ENCODE results near the gene HPCAL4.

HPCAL4 gene

DNA sequence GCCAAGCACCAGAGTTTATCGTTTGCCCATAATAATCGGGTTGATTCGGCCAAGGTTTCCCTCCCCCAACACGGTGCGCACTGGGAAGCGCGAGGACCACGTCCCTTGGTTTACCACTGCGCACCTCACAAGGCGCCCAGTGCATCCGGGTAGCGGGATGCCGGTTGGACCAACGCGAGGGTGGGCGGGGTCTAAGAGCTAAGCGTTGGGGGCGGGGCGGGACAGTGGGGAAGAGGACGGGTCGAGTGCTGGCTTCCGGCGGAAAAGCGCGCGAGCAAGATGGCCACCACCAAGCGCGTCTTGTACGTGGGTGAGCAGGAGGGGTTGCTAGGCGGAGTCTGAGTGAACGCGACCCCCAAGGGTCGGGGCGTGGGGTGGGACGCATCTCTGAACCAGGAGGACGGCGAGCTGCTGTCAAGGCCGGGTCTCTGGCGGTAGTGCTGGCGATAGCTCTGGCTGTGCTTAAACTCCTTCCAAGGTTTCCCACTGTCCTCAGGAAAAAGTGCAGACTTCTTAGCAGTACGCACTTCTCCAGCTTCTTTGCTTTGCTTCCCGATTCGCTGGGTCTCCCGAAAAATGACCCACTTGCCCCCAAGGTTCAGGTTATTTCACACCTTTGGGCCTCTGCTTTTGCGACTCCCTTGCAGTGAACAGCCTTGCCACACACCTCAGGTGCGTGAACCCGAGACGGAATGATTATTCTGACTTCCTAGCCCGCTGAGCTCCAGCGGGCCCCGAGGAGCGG, 47.6 kb upstream of the HPCAL4 start, which contains the start of gene PPIE (continued):
- TF ChIP-seq, protein P1, sequence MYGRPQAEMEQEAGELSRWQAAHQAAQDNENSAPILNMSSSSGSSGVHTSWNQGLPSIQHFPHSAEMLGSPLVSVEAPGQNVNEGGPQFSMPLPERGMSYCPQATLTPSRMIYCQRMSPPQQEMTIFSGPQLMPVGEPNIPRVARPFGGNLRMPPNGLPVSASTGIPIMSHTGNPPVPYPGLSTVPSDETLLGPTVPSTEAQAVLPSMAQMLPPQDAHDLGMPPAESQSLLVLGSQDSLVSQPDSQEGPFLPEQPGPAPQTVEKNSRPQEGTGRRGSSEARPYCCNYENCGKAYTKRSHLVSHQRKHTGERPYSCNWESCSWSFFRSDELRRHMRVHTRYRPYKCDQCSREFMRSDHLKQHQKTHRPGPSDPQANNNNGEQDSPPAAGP (tag by site-specific recombination; IDR thresholded peaks at IDR 0.05): peak; percentile 63; the same call in 1 of the 2 replicates
- TF ChIP-seq, protein P2, sequence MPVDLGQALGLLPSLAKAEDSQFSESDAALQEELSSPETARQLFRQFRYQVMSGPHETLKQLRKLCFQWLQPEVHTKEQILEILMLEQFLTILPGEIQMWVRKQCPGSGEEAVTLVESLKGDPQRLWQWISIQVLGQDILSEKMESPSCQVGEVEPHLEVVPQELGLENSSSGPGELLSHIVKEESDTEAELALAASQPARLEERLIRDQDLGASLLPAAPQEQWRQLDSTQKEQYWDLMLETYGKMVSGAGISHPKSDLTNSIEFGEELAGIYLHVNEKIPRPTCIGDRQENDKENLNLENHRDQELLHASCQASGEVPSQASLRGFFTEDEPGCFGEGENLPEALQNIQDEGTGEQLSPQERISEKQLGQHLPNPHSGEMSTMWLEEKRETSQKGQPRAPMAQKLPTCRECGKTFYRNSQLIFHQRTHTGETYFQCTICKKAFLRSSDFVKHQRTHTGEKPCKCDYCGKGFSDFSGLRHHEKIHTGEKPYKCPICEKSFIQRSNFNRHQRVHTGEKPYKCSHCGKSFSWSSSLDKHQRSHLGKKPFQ (tag by site-specific recombination; IDR thresholded peaks at IDR 0.05): no peak
- TF ChIP-seq, protein P3, sequence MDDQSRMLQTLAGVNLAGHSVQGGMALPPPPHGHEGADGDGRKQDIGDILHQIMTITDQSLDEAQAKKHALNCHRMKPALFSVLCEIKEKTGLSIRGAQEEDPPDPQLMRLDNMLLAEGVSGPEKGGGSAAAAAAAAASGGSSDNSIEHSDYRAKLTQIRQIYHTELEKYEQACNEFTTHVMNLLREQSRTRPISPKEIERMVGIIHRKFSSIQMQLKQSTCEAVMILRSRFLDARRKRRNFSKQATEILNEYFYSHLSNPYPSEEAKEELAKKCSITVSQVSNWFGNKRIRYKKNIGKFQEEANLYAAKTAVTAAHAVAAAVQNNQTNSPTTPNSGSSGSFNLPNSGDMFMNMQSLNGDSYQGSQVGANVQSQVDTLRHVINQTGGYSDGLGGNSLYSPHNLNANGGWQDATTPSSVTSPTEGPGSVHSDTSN (CRISPR knock-in tag; IDR thresholded peaks at IDR 0.05): no peak
- TF ChIP-seq, protein P4, sequence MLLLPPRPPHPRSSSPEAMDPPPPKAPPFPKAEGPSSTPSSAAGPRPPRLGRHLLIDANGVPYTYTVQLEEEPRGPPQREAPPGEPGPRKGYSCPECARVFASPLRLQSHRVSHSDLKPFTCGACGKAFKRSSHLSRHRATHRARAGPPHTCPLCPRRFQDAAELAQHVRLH (tag by site-specific recombination; IDR thresholded peaks at IDR 0.05): peak; percentile 34; the same call in 1 of the 2 replicates
- TF ChIP-seq ZIC2 (tag by site-specific recombination; IDR thresholded peaks at IDR 0.05) (0 out of 2 replicates have a peak, but pooled peaks have one; percentile 26), ZNF37A (tag by site-specific recombination; IDR thresholded peaks at IDR 0.05) (no peak), SP2 (tag by site-specific recombination; IDR thresholded peaks at IDR 0.05) (peak; percentile 91), YY2 (tag by site-specific recombination; IDR thresholded peaks at IDR 0.05) (peak; percentile 81), KLF8 (tag by site-specific recombination; IDR thresholded peaks at IDR 0.05) (0 out of 2 replicates have a peak, but pooled peaks have one; percentile 31), ZNF623 (tag by site-specific recombination; IDR thresholded peaks at IDR 0.05) (no peak), WT1 (tag by site-specific recombination; IDR thresholded peaks at IDR 0.05) (no peak), KLF10 (tag by site-specific recombination; IDR thresholded peaks at IDR 0.05) (no peak), ZBTB48 (tag by site-specific recombination; IDR thresholded peaks at IDR 0.05) (no peak), ZFHX2 (tag by site-specific recombination; conservative IDR thresholded peaks at IDR 0.05) (peak; percentile 81), ZNF837 (tag by site-specific recombination; IDR thresholded peaks at IDR 0.05) (no peak), ZNF776 (tag by site-specific recombination; IDR thresholded peaks at IDR 0.05; ENCODE audit: borderline replicate concordance) (no peak), ZNF239 (tag by site-specific recombination; IDR thresholded peaks at IDR 0.05) (no peak), ZBTB7A (tag by site-specific recombination; IDR thresholded peaks at IDR 0.05; ENCODE audit: low read depth) (0 out of 2 replicates have a peak, but pooled peaks have one; percentile 54), ZNF121 (tag by site-specific recombination; IDR thresholded peaks at IDR 0.05) (no peak), GFI1B (tag by site-specific recombination; IDR thresholded peaks at IDR 0.05) (no peak), ZNF747 (tag by site-specific recombination; IDR thresholded peaks at IDR 0.05) (no peak), ZBTB1 (tag by site-specific recombination; IDR thresholded peaks at IDR 0.05) (no peak), ZNF324 (tag by site-specific recombination; IDR thresholded peaks at IDR 0.05) (no peak), SETDB1 (IDR thresholded peaks at IDR 0.05; ENCODE audit: insufficient read length, low read length) (no peak), ZNF174 (tag by site-specific recombination; IDR thresholded peaks at IDR 0.05) (no peak), ZNF214 (tag by site-specific recombination; IDR thresholded peaks at IDR 0.05; ENCODE audit: borderline replicate concordance) (no peak), ZNF707 (tag by site-specific recombination; IDR thresholded peaks at IDR 0.05) (no peak)
- TF ChIP-seq, protein P5, sequence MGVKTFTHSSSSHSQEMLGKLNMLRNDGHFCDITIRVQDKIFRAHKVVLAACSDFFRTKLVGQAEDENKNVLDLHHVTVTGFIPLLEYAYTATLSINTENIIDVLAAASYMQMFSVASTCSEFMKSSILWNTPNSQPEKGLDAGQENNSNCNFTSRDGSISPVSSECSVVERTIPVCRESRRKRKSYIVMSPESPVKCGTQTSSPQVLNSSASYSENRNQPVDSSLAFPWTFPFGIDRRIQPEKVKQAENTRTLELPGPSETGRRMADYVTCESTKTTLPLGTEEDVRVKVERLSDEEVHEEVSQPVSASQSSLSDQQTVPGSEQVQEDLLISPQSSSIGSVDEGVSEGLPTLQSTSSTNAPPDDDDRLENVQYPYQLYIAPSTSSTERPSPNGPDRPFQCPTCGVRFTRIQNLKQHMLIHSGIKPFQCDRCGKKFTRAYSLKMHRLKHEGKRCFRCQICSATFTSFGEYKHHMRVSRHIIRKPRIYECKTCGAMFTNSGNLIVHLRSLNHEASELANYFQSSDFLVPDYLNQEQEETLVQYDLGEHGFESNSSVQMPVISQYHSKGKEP (tag by site-specific recombination; IDR thresholded peaks at IDR 0.05): no peak; the same call in 1 of the 2 replicates
- TF ChIP-seq, protein P6, sequence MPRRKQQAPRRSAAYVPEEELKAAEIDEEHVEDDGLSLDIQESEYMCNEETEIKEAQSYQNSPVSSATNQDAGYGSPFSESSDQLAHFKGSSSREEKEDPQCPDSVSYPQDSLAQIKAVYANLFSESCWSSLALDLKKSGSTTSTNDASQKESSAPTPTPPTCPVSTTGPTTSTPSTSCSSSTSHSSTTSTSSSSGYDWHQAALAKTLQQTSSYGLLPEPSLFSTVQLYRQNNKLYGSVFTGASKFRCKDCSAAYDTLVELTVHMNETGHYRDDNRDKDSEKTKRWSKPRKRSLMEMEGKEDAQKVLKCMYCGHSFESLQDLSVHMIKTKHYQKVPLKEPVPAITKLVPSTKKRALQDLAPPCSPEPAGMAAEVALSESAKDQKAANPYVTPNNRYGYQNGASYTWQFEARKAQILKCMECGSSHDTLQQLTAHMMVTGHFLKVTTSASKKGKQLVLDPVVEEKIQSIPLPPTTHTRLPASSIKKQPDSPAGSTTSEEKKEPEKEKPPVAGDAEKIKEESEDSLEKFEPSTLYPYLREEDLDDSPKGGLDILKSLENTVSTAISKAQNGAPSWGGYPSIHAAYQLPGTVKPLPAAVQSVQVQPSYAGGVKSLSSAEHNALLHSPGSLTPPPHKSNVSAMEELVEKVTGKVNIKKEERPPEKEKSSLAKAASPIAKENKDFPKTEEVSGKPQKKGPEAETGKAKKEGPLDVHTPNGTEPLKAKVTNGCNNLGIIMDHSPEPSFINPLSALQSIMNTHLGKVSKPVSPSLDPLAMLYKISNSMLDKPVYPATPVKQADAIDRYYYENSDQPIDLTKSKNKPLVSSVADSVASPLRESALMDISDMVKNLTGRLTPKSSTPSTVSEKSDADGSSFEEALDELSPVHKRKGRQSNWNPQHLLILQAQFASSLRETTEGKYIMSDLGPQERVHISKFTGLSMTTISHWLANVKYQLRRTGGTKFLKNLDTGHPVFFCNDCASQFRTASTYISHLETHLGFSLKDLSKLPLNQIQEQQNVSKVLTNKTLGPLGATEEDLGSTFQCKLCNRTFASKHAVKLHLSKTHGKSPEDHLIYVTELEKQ (tag by site-specific recombination; IDR thresholded peaks at IDR 0.05; ENCODE audit: borderline replicate concordance): no peak
- TF ChIP-seq, protein P7, sequence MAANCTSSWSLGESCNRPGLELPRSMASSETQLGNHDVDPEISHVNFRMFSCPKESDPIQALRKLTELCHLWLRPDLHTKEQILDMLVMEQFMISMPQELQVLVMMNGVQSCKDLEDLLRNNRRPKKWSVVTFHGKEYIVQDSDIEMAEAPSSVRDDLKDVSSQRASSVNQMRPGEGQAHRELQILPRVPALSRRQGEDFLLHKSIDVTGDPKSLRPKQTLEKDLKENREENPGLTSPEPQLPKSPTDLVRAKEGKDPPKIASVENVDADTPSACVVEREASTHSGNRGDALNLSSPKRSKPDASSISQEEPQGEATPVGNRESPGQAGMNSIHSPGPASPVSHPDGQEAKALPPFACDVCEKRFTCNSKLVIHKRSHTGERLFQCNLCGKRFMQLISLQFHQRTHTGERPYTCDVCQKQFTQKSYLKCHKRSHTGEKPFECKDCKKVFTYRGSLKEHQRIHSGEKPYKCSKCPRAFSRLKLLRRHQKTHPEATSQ (tag by site-specific recombination; IDR thresholded peaks at IDR 0.05): no peak

Measured in HEK293 (cell line).